Measurements from ENCODE around the gene RHBDF1.
"Not testable (repeated sequence)": the region's sequence is repeated elsewhere in the genome, so short reads cannot be mapped to it uniquely, and the experiment has no call there.

- not testable (repeated sequence) for TF ChIP-seq CTCF, POLR2A (IDR thresholded peaks at IDR 0.05)
Measured at GRCh38 chr16:24151-24550, 48.3 kb downstream of the RHBDF1 start.

Measured in Peyer's patch (tissue), 4 donors.